Measurements from ENCODE around the gene RUFY1.
A peak's percentile ranks its signal among the peaks of the same experiment; 100 is the strongest.

Gene RUFY1

DNA sequence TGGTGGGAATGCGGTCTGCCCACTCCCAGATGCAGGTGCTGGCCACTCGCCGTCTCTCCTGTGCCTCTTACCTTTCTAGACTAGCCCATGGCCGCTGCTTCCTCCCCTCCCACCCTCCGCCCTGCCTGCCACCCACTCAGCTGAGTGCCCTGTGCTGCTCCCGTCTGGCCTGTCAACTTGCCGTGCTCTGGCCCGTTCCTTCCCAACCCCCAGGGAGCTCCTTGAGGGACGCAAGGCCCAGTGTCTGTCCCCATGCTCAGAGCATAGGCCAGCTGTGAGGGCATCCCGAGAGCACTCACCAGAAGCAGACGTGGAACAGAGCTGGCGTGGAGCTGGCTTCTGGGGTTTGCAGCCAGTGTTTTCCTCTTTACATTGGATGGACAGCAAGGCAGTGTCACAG, 53.0 kb downstream of the RUFY1 start:
- Mint-ChIP-seq H3K27ac (no peak overlapping the region), H3K9me3 (no peaks in the 10 kb centered on the region), H3K4me3 (no peak overlapping the region), H3K4me1 (ENCODE audit: low read depth) (peaks cover 10% of the 10 kb centered on the region), H3K27me3 (ENCODE audit: low read depth) (no peaks in the 10 kb centered on the region), H3K36me3 (ENCODE audit: low read depth) (peaks cover 33% of the 10 kb centered on the region)
- no peak for DNase-seq (ENCODE audit: low spot score)

DNA sequence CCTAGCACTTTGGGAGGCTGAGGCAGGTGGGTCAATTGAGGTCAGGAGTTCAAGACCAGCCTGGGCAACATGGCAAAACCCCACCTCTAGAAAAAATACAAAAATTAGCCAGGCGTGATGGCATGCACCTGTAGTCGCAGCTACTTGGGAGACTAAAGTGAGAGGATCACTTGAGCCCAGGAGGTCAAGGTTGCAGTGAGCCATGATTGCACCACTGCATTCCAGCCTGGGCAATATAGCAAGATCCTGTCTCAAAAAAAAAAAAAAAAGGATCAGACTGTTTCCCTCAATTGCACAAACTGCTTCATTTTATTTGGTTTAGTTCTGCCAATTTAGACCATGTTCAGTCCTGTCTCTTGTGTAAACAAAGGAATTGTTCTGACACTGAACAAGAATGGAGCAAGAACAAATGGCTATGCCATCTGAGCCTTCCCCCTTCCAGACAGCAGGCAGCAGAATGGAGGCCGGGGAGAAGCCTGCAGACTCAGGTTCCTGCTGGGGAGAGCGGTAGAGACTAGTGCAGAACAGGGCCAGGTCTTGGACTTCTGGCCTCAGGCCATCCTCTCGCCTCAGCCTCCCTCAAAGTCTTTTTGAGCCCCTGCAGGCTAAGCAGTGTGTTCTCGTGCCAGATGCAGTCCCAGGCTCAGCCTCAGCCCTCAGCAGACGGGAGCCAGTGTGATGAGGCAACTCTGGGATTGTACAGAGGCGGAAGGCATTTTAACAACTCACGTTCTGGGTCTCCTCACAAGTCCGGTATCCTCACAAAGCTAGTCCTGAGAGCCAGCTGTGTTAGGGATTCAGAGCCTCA, 54.9 kb downstream of the RUFY1 start:
- H3K27me3 Mint-ChIP-seq (ENCODE audit: low read depth), result no peaks in the 10 kb centered on the region
- peaks cover 23% of the 10 kb centered on the region for H3K4me1 Mint-ChIP-seq (ENCODE audit: low read depth)
- H3K27ac Mint-ChIP-seq, result peak overlapping the region; percentile 2
- peaks cover 38% of the 10 kb centered on the region for H3K36me3 Mint-ChIP-seq (ENCODE audit: low read depth)
- no peak overlapping the region for H3K4me3 Mint-ChIP-seq
- no peak for DNase-seq (ENCODE audit: low spot score)
- no peaks in the 10 kb centered on the region for H3K9me3 Mint-ChIP-seq

DNA sequence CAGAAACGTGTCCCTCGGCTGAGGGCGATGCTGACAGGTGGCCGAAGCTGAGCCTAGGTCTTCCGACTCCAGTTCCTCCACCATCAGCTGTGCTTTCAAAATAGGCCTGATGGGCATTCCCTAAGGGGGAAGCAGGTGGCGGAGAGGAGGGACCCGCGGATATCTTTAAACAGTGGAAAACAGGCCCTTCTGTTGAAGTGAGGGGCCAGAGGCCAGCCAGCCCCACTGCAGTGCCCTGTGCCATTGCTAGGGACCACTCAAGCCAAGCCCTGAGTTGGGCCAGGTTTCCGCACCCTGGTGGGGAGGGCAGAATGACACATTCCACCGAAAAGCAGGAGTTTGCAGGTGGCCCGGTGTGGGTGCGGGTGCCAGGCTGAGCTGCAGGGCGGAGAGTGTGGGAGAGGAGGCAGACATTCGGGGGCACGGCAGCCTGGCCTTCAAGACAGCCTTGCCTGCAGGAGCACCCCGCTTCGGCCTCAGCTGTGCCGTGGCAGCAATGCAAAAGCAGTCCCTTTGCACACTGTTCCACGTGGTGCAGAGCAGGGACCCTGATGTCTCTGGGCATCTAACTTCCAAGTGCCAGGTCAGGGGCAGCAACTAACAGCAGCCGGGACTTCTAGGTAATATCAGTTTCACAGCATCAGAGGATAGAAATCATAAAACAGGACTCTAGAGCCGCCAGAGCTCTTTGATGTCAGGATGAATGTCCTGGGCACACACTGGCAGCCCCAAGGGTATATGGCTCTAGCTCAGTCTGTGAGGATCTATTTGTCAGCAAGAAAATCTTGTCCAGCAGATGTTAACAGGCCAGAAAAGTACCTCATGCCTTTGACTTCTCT, 55.9 kb downstream of the RUFY1 start:
- Mint-ChIP-seq H3K27me3 (ENCODE audit: low read depth) (no peaks in the 10 kb centered on the region), H3K27ac (no peak overlapping the region), H3K36me3 (ENCODE audit: low read depth) (peaks cover 47% of the 10 kb centered on the region), H3K4me3 (no peak overlapping the region), H3K4me1 (ENCODE audit: low read depth) (peaks cover 24% of the 10 kb centered on the region), H3K9me3 (no peaks in the 10 kb centered on the region)
- no peak for DNase-seq (ENCODE audit: low spot score)

DNA sequence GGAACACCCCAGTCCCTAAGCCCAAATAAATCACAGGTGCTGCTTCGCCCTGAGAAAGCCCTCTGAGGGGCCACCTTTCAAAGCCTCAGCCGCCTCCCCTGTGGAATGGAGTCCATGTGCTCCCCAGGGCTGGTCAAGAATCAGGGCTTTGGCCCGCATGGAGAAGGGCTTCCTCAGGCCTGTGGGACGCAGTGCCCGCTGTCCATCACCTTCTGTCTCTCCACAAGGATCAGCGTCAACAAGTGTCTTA, 56.5 kb downstream of the RUFY1 start:
- H3K9me3 Mint-ChIP-seq, result no peaks in the 10 kb centered on the region
- no peaks in the 10 kb centered on the region for H3K27me3 Mint-ChIP-seq (ENCODE audit: low read depth)
- peaks cover 50% of the 10 kb centered on the region for H3K36me3 Mint-ChIP-seq (ENCODE audit: low read depth)
- no peak for DNase-seq (ENCODE audit: low spot score)
- no peak overlapping the region for H3K27ac Mint-ChIP-seq
- H3K4me1 Mint-ChIP-seq (ENCODE audit: low read depth), result peaks cover 25% of the 10 kb centered on the region
- no peak overlapping the region for H3K4me3 Mint-ChIP-seq

DNA sequence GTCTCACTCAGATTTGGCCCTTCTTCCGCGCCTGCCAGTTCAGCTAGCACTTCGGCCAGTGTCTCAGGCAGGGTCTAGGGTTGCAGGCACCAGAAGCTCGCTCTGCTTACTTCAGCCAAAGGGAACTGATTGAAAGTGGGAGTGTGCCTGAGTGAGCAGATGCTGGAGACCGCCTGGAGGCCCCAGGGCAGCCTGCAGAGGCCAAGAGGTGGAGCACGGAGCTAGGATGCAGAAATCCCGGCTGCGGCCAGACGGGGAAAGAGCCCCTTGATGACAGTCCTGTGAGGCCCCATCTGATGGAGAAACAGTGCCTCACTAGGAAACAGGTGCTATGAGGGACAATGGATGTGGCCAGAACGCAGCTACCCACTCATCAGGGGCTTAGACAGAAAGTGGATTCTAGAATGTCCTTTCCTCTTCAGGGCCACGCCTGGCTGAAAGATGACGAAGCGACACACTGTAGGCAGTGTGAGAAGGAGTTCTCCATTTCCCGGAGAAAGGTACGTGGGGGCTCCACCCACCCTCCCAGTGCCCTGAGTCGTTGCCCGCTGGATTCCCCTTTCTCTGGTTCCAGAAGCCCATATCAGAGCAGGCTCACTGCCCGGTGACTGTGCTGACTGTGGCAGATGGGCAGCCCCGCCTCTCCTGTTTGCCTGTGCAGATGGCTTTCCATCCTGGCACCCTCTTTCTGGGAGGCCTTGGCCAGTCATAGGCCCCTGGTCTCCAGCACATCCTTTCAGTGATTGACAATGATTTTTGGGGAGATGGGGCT, 57.0 kb downstream of the RUFY1 start:
- H3K4me3 Mint-ChIP-seq, result peak overlapping the region; percentile 18
- H3K27me3 Mint-ChIP-seq (ENCODE audit: low read depth), result no peaks in the 10 kb centered on the region
- no peaks in the 10 kb centered on the region for H3K9me3 Mint-ChIP-seq
- peaks cover 26% of the 10 kb centered on the region for H3K4me1 Mint-ChIP-seq (ENCODE audit: low read depth)
- peak overlapping the region; percentile 77 for H3K27ac Mint-ChIP-seq
- no peak for DNase-seq (ENCODE audit: low spot score)
- peaks cover 52% of the 10 kb centered on the region for H3K36me3 Mint-ChIP-seq (ENCODE audit: low read depth)

DNA sequence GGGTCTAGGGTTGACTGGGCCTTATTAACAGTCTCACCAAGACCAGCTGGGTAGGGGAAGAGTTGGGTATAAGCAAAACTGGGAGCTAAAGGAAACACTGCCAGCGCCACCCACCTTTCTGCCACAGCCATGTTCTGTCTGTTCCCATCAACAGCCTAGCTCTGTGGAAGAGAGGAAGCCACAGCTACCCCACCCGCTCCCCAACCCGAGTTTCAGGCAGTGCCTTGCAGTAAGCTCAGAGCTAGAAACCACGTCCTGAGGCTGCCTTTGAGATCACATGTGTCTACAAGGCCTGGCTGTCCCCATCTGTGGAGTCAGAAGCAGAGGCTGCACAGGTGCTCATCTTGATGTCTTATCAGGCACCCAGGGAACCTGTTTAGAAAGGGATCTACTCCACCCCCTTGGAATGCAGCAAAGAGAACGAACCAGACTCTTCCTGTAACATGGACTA, 57.8 kb downstream of the RUFY1 start:
- H3K36me3 Mint-ChIP-seq (ENCODE audit: low read depth), result peaks cover 56% of the 10 kb centered on the region
- H3K4me1 Mint-ChIP-seq (ENCODE audit: low read depth), result peaks cover 31% of the 10 kb centered on the region
- DNase-seq (ENCODE audit: low spot score), result peak; percentile 40
- H3K4me3 Mint-ChIP-seq, result peak overlapping the region; percentile 59
- peak overlapping the region; percentile 77 for H3K27ac Mint-ChIP-seq
- no peaks in the 10 kb centered on the region for H3K9me3 Mint-ChIP-seq
- no peaks in the 10 kb centered on the region for H3K27me3 Mint-ChIP-seq (ENCODE audit: low read depth)

DNA sequence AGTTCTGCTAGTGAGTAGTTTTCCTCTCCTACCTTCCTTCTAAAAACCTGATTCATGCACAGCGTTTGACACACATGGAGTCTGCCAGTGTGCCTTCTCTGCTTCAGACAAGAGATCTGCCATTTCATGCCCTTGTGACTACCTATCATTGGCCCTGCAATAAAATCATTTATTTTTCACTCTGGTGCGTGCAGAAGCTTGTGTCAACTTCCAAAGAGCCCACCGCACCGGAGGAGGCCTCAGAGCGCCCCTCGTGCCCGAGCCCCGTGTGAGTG, 59.4 kb downstream of the RUFY1 start:
- peak overlapping the region; percentile 33 for H3K4me3 Mint-ChIP-seq
- peaks cover 37% of the 10 kb centered on the region for H3K4me1 Mint-ChIP-seq (ENCODE audit: low read depth)
- H3K27ac Mint-ChIP-seq, result peak overlapping the region; percentile 78
- no peaks in the 10 kb centered on the region for H3K27me3 Mint-ChIP-seq (ENCODE audit: low read depth)
- DNase-seq (ENCODE audit: low spot score), result no peak
- no peaks in the 10 kb centered on the region for H3K9me3 Mint-ChIP-seq
- H3K36me3 Mint-ChIP-seq (ENCODE audit: low read depth), result peaks cover 73% of the 10 kb centered on the region

DNA sequence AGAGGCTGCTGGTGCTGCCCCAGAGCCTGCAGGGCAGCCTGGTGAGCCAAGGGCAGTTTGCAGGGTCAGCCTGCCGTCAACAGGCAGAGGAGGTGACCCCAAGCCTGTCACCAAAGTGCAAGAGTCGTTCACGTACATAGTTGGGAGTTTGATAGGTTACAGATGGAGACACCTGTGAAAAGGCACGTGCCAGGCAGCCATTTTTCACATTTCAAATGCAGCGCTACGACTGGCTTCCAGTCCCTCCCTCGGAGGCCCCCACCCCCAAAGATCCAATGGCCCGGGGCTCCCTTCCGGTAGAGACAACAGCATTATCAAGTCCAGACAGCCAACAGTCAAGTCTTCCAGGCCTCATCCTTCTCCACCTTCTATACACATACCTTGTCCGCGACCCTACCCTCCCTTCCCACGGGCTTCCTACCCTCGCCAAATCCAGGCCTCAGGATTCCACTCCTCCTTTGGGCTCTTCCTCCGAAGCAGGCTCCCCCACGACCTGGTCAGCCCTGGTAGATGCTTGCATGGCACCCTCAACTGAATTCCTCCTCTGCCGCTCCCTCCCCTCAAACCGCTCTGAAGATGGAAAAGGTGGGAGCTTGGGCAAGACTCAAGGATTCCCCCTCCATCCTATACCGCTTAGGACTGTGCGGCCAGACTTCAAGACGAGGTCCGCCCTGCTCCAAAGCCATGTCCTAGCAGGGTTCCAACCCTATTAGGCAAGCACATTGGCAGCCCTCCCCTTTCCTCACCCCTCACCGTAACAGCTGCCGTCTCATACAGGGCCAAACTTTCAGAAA, 60.0 kb downstream of the RUFY1 start:
- Mint-ChIP-seq H3K9me3 (no peaks in the 10 kb centered on the region), H3K4me3 (no peak overlapping the region), H3K27ac (peak overlapping the region; percentile 78), H3K27me3 (ENCODE audit: low read depth) (no peaks in the 10 kb centered on the region), H3K4me1 (ENCODE audit: low read depth) (peaks cover 37% of the 10 kb centered on the region), H3K36me3 (ENCODE audit: low read depth) (peaks cover 74% of the 10 kb centered on the region)
- no peak for DNase-seq (ENCODE audit: low spot score)

DNA sequence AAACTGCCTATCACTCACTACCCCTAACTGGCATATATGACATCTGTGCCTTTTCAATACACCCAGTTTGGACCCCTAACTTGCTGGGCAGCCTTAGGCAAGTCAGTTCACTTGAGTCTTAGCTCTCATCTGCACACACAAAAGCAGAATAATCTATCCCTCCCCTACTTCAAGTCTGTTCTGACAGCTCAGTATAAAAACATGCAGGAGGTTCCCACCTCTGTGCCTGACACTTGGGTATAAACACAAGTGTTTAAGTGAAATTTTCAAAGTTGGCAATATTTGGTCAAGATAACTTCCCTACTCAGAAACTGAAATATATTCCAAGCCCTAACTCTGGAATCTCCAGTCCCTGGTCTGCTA, 60.5 kb downstream of the RUFY1 start:
- H3K9me3 Mint-ChIP-seq, result no peaks in the 10 kb centered on the region
- H3K4me3 Mint-ChIP-seq, result no peak overlapping the region
- H3K27me3 Mint-ChIP-seq (ENCODE audit: low read depth), result no peaks in the 10 kb centered on the region
- peaks cover 73% of the 10 kb centered on the region for H3K36me3 Mint-ChIP-seq (ENCODE audit: low read depth)
- no peak for DNase-seq (ENCODE audit: low spot score)
- H3K4me1 Mint-ChIP-seq (ENCODE audit: low read depth), result peaks cover 41% of the 10 kb centered on the region
- H3K27ac Mint-ChIP-seq, result no peak overlapping the region

DNA sequence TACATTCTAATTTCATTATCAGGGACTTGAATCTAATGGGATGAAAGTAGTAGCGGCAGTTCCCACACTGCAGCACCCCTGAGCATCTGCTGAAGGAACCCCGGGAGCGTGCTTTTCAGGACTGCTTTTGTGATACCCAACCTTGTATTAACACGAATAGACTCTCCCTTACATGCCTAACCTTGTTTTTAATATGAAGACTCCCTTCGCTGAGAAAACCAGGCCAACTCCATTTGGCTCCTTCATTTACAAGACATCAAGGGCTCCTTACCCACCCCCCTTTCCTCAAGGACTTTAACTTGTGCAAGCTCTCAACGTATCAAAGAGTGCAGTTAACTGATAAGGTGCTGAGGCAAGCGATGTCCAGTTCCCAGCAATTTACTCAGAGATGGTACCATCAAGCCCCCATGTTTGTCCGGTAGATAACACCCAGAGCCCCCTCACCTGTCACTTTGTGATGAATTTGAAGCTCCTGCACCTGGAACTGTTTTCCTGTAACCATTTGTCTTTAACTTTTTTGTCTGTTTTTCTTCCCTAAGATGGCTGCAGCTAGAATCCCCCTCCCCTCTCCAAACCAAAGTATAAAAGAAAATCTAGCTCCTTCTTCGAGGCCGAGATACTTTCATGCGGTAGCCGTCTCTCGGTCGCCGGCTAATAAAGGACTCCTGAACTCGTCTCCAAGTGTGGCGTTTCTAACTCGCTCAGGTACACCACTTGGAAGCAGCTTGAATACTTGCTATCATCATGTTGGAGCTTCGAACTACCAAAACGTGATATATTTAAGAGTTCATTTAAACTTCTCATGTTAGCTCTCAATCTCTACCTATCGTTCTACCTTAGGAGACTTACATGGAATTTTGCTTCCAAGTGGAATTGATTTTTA, 62.5 kb downstream of the RUFY1 start:
- Mint-ChIP-seq H3K36me3 (ENCODE audit: low read depth) (peaks cover 83% of the 10 kb centered on the region), H3K9me3 (no peaks in the 10 kb centered on the region), H3K4me3 (no peak overlapping the region), H3K4me1 (ENCODE audit: low read depth) (peaks cover 50% of the 10 kb centered on the region), H3K27me3 (ENCODE audit: low read depth) (no peaks in the 10 kb centered on the region), H3K27ac (no peak overlapping the region)
- DNase-seq (ENCODE audit: low spot score), result no peak

DNA sequence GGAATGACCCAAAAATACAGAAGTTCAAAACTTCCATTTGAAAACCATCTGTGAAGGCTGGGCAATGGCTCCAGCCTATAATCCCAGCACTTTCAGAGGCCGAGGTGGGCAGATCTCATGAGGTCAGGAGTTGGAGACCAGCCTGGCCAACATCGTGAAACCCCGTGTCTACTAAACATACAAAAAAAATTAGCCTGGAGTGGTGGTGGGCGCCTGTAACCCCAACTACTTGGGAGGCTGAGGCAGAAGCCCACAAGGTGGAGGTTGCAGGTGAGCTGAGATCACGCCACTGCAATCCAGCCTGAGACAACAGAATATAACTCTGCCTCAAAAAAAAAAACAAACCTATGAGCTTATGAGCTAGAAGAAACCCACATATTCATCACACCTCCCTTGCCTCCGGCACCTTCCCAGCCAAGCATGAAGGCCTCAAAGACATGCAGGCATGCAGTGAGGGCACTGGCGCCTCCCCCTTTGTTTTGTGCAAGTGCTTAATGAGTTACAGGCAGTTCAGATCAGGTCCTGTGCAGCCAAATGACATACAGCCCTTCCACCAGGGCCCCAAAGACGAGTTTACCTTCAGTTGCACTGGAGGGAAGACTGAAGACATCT, 63.2 kb downstream of the RUFY1 start:
- H3K27ac Mint-ChIP-seq, result no peak overlapping the region
- no peak overlapping the region for H3K4me3 Mint-ChIP-seq
- H3K27me3 Mint-ChIP-seq (ENCODE audit: low read depth), result no peaks in the 10 kb centered on the region
- H3K9me3 Mint-ChIP-seq, result no peaks in the 10 kb centered on the region
- H3K4me1 Mint-ChIP-seq (ENCODE audit: low read depth), result peaks cover 46% of the 10 kb centered on the region
- peaks cover 84% of the 10 kb centered on the region for H3K36me3 Mint-ChIP-seq (ENCODE audit: low read depth)
- no peak for DNase-seq (ENCODE audit: low spot score)

DNA sequence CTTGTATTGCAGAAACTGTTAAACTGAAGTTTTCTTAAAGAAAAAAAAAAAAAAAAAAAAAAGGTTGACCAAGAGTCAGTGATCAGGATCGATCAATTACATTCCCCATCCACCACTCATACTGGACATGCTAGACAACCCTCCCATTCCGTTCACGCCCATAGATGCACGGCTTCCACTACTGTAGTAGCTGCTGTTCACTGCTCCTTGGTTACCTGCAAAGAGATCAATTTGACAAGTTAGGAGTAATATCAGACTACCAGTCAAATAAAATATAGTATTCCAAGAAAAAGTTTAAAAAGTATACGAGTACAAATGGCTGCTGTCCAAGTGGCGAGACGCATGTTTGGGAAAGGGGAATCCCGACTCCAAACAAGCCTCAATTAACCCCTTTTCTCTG, 64.4 kb downstream of the RUFY1 start:
- DNase-seq (ENCODE audit: low spot score), result no peak
- Mint-ChIP-seq H3K27ac (peak overlapping the region; percentile 19), H3K4me1 (ENCODE audit: low read depth) (peaks cover 45% of the 10 kb centered on the region), H3K36me3 (ENCODE audit: low read depth) (peaks cover 87% of the 10 kb centered on the region), H3K27me3 (ENCODE audit: low read depth) (no peaks in the 10 kb centered on the region), H3K4me3 (no peak overlapping the region), H3K9me3 (no peaks in the 10 kb centered on the region)

DNA sequence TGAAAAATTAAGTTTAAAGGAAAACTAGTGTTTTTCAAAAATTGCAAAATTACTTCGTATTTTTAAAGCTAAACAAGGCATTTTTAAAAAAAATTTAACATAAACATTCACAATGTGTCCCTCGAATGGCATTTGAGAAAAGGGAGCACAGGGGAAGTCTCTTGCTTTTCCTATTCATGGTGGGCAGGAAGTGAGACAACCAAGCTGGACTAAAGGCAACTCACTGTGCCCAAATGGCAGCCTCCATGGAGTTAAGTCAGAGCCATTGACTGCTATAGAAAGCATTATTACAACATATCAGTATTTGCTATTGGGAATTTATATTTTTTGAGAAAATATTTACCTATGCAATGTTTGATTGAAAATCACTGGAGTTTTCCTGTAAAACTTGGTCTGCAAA, 64.8 kb downstream of the RUFY1 start:
- Mint-ChIP-seq H3K36me3 (ENCODE audit: low read depth) (peaks cover 87% of the 10 kb centered on the region), H3K9me3 (no peaks in the 10 kb centered on the region), H3K27me3 (ENCODE audit: low read depth) (no peaks in the 10 kb centered on the region), H3K4me3 (no peak overlapping the region), H3K27ac (peak overlapping the region; percentile 19), H3K4me1 (ENCODE audit: low read depth) (peaks cover 45% of the 10 kb centered on the region)
- DNase-seq (ENCODE audit: low spot score), result no peak

Data from T-helper 2 cell treated with Interferon-gamma antibody and Interleukin-4, amounts not matched to agents 5 μg/mL and 100 μg/mL, for 36 hours (primary cell).